GM12872 (cell line): ENCODE results near the gene VASH1.

Experiments
- TF ChIP-seq, protein P1 (sequence below): IDR thresholded peaks from 3 replicates; pipeline ENCODE4 v1.5.1; 2011; ENCODE audit warnings: low read depth, mild to moderate bottlenecking, low read length, moderate library complexity; ENCODE audit not compliant: insufficient read depth

The VASH1 gene

DNA sequence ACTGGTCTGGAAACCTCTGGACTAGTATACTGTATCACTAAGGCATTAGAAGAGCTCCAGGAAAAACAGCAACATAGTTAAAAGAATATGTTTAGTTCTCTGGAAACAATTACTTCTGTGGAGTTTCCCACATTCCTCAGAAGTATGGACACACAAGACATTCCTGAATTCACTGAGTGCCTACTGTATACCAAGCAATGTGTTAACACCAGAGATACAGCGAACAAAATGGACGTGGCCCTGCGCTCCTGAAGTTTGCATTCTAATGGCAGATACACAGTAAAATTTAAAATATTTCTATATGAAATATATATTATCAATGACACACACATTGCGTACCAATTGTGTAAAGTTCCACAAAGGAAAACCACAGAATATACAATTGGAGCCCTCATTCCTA, 50.3 kb downstream of the VASH1 start:
- TF ChIP-seq, protein P1, sequence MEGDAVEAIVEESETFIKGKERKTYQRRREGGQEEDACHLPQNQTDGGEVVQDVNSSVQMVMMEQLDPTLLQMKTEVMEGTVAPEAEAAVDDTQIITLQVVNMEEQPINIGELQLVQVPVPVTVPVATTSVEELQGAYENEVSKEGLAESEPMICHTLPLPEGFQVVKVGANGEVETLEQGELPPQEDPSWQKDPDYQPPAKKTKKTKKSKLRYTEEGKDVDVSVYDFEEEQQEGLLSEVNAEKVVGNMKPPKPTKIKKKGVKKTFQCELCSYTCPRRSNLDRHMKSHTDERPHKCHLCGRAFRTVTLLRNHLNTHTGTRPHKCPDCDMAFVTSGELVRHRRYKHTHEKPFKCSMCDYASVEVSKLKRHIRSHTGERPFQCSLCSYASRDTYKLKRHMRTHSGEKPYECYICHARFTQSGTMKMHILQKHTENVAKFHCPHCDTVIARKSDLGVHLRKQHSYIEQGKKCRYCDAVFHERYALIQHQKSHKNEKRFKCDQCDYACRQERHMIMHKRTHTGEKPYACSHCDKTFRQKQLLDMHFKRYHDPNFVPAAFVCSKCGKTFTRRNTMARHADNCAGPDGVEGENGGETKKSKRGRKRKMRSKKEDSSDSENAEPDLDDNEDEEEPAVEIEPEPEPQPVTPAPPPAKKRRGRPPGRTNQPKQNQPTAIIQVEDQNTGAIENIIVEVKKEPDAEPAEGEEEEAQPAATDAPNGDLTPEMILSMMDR: no peak

GRCh38 chr14:76812093-76812421, 50.8 kb downstream of the VASH1 start:
- TF ChIP-seq, protein P1: no peak

DNA sequence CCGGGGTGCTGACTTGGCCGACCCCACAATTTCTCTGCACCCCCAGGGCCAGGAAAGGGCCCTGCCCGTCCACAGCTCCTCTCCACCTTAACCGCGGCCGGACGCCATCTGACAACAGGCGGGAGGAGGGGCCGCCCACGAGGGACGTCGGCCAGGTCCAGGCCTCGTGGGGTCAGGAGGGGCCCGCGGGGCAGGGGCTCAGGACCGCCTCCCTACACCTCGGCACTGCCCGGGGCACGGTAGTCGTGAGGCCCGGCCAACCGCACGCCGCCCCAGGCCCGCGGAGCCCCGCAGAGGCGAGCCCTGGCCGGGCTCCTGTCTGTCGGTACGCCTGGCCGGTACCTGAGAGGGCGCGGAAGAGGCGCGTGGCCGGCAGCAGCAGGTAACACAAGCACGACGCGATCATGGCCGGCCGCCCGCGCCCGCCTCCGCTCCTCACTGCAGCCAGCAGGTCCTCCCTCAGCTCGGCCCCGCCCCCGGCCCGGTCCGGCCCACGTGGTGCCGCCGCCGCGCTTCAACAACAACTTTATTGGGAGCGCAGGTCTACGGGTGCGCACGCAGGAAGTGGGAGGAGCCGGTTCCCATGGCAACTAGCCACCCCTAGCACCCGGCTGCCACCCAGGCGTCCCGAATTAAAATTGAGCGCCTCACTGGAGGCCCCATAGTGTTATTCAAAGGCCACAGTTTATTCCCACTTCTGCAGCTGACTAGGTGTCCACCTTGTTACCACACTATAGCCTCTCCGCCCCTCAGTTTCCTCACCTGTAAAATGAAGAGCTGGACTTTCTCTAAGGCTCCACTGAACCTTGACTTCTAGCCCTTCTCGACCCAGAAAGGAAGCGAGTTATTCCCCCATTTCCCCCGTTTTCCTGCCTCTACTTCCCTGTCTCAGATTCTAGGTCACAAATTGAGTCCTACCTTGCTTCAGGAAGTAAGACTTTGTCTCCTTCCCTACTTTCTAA, 51.4 kb downstream of the VASH1 start, which contains the start of gene ANGEL1:
TSS of gene ANGEL1 (minus strand) at position 461 of the 962 bp plus-strand sequence. CDS start at position 406, 55 bp downstream.
- TF ChIP-seq, protein P1: no peak

- TF ChIP-seq, protein P1: no peak
These were observed 53.7 kb downstream of the VASH1 start for GRCh38 chr14:76814726-76815645.

DNA sequence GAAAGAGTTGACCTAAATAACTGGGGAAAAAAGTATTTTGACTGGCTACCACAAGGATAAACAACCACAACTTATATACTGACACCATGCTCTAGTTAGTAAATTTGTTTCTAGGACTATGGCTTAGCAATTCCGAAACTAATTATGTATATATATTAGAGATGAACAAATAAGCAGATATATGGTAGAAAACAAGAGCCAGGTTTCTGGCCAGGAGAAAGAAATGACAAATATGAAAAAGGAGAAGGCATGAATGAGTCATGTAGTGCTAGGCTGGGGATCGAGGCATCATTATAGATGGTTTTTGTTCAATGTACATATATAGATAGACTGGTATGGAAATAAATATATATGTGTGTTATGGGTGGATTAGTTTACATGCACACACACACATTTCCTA, 59.4 kb downstream of the VASH1 start:
- TF ChIP-seq, protein P1: no peak

GRCh38 chr14:76826122-76826521, 64.9 kb downstream of the VASH1 start, which contains the start of gene LRRC74A:
LRRC74A (plus strand) TSS chr14:76826408; CDS start chr14:76826698, 290 bp downstream.
- TF ChIP-seq, protein P1: no peak
